ENCODE data around the gene SAMD4B.

GRCh38 chr19:39427707-39428106 is 85.5 kb downstream of the SAMD4B start:
- TF ChIP-seq POLR2AphosphoS5 (IDR thresholded peaks at IDR 0.05; ENCODE audit: borderline replicate concordance, low read depth, low read length) = no peak
- TF ChIP-seq EZH2 (IDR thresholded peaks at IDR 0.05) = no peak
- no peak for TF ChIP-seq FOXP2 (optimal IDR thresholded peaks at IDR 0.05; ENCODE audit: control extremely low read depth, extremely low read length, insufficient read depth)
